Stimulated activated CD4-positive, alpha-beta T cell treated with anti-CD3 and anti-CD28 coated beads, Interleukin-12 subunit alpha, Interleukin-12 subunit beta, amount 100 ng/mL, for 24 hours (primary cell): ENCODE measurements around the gene GAB1.

Source experiments
- DNase-seq, 2 experiments: peaks; one replicate each; pipeline ENCODE4 v3.0.0-alpha.2; 2020; ENCODE audit warnings: low read depth in 2 of 2

Gene GAB1

GRCh38 chr4:143358923-143359643 lies 22.4 kb downstream of the GAB1 start:
- no peak for DNase-seq

DNA sequence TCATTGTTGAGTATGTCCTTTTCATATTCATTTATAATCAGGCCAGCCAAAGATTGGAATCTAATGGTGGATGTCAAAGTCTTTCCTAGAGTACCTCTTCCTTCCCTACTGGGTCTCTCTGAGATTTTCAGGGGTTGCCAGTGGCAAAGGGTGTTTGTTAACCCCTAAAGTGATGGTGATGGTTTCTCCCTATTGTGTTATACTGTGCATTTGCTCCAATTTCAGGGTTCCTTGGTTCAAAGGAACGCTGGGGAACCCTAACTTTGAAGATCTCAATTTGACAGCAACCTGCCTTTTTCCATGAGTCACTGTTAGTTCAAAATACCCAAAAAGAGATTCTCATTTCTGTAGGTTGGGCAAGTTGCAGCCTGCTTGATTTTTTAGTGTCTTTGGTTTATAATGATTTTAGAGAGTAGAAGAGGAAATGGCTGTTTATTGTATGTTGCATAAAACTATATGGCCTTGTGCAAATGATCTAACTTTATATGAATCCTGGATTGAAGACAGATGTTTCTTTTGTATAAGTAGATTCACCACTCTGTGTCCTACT lies 23.0 kb downstream of the GAB1 start:
- no peak for DNase-seq

- no peak for DNase-seq
These were observed 24.4 kb downstream of the GAB1 start for GRCh38 chr4:143360838-143361625.

GRCh38 chr4:143362349-143363046 lies 25.8 kb downstream of the GAB1 start:
- no peak for DNase-seq

DNA sequence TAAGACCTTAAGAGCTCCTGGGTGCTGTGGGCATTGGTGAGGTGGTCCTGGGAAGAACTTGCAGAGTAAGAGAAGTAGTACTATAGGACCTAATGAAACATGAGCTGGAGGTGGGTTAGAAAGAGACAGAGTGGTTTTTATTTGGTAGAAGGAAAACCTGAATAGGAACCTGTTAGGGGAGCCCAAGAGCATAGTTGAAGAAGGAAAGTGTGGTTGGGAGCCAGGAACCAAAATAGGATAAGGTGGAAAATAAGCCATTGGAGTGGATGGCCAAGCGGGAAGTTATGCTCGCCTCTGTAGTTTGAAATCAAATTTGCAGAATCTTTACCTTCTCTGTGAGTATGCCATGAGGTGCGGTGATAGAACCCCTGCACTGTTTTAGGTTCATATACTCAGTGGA lies 26.7 kb downstream of the GAB1 start:
- DNase-seq = no peak

GRCh38 chr4:143364063-143364462 lies 27.4 kb downstream of the GAB1 start:
- DNase-seq = no peak

- no peak for DNase-seq
These were observed 31.2 kb downstream of the GAB1 start for GRCh38 chr4:143367863-143368262.

GRCh38 chr4:143369552-143369951 lies 32.9 kb downstream of the GAB1 start:
- no peak for DNase-seq

DNA sequence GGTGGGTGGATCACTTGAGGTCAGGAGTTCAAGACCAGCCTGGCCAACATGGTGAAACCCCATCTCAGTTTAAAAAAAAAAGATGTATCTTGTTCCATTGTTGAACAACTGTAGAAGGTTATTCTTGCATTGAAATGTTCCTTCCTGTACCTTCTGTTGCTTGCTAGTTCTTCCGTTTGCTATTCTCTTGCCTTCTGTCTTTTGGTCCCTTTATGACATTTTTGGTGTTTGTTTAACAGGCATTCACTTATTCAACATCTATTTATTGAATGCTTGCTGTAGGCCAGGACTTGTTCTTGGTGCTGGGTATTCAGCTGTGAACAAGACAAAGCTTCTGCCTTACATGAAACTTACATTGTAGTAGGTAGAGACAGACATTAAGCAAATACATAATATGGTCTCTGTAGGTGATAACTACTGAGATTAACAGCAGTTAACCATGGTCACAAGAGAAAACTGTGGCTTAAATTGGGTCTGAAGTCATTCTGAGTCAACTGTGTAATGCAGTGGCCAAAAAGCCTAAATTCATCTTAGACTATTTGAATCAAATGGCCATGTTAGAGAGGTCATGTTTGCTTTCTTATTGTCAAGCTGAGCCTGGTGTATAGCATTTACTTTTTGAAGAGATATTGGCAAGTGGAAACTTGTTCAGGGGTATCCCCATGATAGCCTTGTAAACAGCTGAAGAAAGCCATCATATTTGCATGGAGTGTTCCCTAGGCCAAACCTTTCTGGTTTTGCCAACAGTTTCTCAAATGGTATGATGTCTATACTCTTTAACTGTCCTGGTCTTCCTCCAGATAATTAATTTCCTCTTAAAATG lies 35.6 kb downstream of the GAB1 start:
- DNase-seq = no peak

GRCh38 chr4:143374255-143374654 lies 37.6 kb downstream of the GAB1 start:
- no peak for DNase-seq

DNA sequence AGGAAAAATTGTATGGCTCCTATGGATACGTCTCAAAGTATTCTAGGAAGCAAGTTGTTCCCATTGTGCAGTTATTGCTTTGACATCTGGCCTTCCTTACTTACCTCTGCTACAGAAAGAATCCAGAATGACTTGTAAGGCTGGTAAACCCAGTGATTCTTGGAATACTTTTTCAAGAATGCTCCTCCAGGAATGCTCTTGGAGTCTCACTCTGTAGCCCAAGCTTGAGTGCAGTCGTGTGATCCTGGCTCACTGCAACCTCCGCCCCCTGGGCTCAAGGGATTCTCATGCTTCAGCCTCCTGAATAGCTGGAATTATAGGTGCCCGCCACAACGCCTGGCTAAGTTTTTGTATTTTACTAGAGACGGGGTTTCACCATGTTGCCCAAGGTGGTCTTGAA lies 38.1 kb downstream of the GAB1 start:
- no peak for DNase-seq

DNA sequence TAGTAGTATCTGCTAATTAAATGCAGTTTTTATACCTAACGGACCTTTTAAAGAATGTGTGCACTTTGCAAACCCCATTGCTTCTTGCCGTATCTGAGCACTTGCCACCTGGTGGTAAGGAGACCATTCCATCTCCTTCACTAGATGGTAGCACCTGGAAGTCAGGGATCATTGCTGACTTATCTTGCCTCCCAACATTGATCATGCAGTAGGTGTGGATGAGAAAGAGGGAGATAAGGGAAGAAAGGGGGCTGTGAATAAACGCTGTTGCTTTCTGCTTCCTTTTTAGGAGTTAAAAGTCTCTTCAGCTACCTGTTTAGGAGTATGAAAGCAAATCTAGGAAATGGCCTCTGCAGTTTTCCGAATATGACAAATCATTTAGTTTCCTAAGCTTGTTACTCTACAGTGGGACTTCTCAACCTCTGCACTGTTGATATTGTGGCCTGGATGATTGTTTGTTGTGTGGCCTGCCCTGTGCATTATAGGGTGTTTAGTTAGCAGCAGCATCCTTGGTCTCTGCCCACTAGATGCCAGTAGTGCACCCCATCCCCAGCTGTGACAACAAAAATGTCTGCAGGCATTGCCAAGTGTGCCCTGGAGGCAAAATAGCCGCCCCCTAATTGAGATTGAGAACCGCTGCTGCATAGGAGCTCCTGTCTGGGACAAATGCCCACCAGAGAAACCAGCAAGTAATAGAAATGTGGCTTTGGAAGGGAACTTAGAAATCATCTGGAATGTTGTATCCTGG lies 38.8 kb downstream of the GAB1 start:
- DNase-seq = no peak

DNA sequence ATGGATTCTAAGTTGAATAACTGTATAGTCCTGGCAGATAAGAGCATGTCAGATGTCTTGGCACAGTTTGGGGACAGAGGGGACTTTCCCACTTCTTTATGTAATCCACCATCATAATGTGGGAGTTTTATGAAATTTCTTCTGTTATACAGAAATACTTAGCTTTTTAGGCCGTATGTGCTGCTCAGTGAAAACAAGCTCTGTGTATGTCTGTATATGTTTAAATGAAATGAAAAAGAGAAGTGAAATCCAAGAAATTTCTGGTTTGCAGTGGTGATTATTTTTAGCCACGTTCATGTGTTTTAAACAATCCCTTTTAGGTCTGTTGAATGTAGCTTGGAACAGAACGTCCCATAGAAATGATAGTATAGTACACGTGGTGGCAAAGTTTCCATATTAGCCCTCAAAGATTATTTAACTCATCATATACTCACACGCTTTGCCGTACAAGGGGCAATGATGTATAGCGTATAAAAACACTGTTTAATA lies 41.0 kb downstream of the GAB1 start:
- DNase-seq = no peak

DNA sequence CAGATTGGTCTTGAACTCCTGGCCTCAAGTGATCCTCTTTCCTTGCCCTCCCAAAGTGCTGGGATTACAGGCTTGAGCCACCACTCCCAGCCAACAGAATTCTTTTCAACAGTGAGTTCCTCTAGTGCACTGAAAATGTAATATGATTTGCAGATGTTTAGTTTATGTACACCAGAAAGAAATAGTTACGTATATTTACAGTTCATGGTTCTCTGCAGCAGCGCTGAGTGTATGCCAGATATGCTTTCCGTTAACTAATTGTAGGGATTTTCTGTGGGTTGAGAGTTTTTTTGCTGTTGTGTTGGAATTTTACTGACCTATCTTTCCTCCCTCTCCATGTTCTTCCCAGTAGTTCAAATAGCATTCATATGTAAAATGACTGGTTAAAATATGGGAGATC lies 44.0 kb downstream of the GAB1 start:
- no peak for DNase-seq

GRCh38 chr4:143381189-143382118 lies 44.8 kb downstream of the GAB1 start:
- DNase-seq = no peak

GRCh38 chr4:143382596-143382995 lies 45.9 kb downstream of the GAB1 start:
- no peak for DNase-seq

DNA sequence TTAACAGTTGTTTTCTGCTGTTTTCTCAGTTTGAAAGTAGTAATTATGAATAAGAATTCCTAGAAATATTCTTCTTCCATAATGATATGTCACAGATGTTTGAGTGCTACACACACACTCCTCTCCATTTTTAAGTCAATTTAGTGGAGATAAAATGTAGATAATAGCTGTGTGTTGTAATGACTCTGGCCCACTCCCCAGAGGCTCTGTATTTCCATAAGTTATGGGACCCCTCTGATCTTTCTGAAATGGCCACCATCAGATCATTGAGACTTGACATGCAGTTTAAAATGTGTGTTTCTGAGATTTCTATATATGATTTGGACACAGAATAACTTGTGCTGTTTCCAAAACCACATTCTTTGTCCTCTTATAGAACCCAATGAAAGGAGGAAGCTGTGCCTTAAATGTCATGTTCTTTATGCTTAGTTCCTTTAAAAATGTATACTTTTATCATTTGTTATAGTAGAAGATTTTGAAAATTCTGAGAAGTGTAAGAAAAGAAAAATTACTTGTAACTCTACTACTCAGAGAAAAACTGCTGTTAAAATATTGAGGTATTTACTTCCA lies 46.4 kb downstream of the GAB1 start:
- no peak for DNase-seq

DNA sequence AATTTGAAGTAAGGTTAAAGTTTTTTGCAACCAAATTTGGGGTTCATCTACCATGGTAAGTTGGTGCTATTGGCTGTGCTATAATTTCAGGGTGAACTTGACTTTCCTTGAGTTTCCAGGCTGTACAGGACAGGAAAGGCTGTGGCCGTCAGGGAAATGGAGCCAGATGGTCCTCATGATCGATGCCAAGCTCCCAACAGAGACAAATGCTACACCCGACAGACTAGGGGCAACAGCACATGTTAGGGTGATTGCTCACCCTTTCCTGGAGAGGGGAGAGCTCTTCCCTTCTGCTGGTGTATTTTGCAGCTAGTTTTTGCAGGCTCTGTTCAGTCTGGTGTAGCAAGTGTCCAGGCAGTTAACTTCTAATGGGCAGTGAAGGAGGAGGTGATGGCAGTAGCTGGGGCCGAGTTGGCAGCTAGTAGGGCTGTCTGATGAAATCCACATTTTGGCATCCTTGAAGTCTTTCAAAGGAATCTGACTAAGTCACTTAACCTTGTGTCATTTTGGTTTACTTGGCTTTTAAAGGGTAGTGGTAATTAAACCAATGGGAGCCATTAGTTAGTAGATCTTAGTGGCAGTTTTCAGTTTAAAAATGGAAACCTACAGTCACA lies 47.8 kb downstream of the GAB1 start:
- no peak for DNase-seq

- no peak for DNase-seq
These were observed 50.1 kb downstream of the GAB1 start for GRCh38 chr4:143386812-143387211.
